ENCODE results near the gene TASL.

The TASL gene, protein sequence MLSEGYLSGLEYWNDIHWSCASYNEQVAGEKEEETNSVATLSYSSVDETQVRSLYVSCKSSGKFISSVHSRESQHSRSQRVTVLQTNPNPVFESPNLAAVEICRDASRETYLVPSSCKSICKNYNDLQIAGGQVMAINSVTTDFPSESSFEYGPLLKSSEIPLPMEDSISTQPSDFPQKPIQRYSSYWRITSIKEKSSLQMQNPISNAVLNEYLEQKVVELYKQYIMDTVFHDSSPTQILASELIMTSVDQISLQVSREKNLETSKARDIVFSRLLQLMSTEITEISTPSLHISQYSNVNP

DNA sequence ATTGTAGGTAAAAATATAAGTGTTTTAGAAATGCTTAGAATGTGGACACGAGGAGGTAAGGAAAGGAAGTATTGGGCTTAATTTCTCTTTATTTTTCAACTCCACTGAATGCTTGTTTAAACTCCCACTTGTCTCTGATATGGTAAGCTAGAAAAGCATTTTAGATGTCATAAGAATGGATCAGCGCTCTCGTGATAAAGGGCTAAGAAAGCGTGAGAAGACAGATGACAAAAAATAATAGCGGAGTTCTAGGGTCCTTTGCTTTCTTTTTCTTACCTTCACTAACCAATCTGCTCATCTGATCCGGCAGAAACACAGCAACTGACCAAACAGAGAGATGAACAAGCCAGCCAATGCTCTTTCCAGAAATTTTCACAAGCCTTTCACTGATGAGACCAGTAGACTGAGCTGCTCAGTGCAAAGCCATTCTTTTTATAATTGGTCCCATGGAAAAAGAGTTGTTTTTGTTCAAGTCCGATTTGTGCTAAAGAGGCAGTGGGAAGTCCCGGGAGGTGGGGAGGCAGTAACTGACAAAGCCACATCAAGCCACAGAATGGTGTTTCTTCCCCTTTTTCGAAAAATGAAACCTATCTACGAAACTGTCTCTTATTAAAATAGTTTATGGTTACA lies at the start of gene TASL:
TASL (minus strand) TSS at position 405 of the 630 bp plus-strand sequence. CDS start 17,411 bp downstream, outside the sequence.
- peak within 1 kb of the TSS; percentile 57 to 77 for H3K27ac ChIP-seq (ENCODE audit: low read depth in 2 of 2, low read length in 2 of 2)
- H3K4me3 ChIP-seq (ENCODE audit: low read length in 2 of 2), result peak within 1 kb of the TSS; percentile 55 to 71
- no peaks in the 10 kb centered on the region for H3K9me3 ChIP-seq (ENCODE audit: control insufficient read depth in 2 of 2, low read length in 2 of 2)
- no peaks in the 10 kb centered on the region for H3K36me3 ChIP-seq (ENCODE audit: control insufficient read depth in 2 of 2, insufficient read depth in 2 of 2, low read length in 2 of 2)
- H3K27me3 ChIP-seq (ENCODE audit: control insufficient read depth in 2 of 2, insufficient read depth in 2 of 2, low read length in 2 of 2), result no peaks in the 10 kb centered on the region
- no peaks in the 10 kb centered on the region for H3K4me1 ChIP-seq (ENCODE audit: control insufficient read depth in 2 of 2, insufficient read depth in 2 of 2, low read length in 2 of 2)
- H3K9ac ChIP-seq (ENCODE audit: low read depth in 1 of 2, low read length in 2 of 2), result no peak within 1 kb of the TSS

GRCh38 chrX:30626402-30626801 lies 48.8 kb upstream of the TASL start:
- Histone ChIP-seq H3K9me3 (ENCODE audit: control insufficient read depth in 2 of 2, low read length in 2 of 2) (peaks cover 3 to 8% of the 10 kb centered on the region in 2 donors), H3K9ac (ENCODE audit: low read depth in 1 of 2, low read length in 2 of 2) (no peak overlapping the region), H3K36me3 (ENCODE audit: control insufficient read depth in 2 of 2, insufficient read depth in 2 of 2, low read length in 2 of 2) (no peaks in the 10 kb centered on the region), H3K4me1 (ENCODE audit: control insufficient read depth in 2 of 2, insufficient read depth in 2 of 2, low read length in 2 of 2) (peaks cover 0 to 2% of the 10 kb centered on the region in 2 donors), H3K4me3 (ENCODE audit: low read length in 2 of 2) (no peak overlapping the region), H3K27me3 (ENCODE audit: control insufficient read depth in 2 of 2, insufficient read depth in 2 of 2, low read length in 2 of 2) (no peaks in the 10 kb centered on the region), H3K27ac (ENCODE audit: low read depth in 2 of 2, low read length in 2 of 2) (no peak overlapping the region)

- no peaks in the 10 kb centered on the region for H3K27me3 ChIP-seq (ENCODE audit: control insufficient read depth in 2 of 2, insufficient read depth in 2 of 2, low read length in 2 of 2)
- no peak overlapping the region for H3K4me3 ChIP-seq (ENCODE audit: low read length in 2 of 2)
- peaks cover 0 to under 1% of the 10 kb centered on the region in 2 donors for H3K4me1 ChIP-seq (ENCODE audit: control insufficient read depth in 2 of 2, insufficient read depth in 2 of 2, low read length in 2 of 2)
Observed at GRCh38 chrX:30622361-30622760, 44.8 kb upstream of the TASL start.

DNA sequence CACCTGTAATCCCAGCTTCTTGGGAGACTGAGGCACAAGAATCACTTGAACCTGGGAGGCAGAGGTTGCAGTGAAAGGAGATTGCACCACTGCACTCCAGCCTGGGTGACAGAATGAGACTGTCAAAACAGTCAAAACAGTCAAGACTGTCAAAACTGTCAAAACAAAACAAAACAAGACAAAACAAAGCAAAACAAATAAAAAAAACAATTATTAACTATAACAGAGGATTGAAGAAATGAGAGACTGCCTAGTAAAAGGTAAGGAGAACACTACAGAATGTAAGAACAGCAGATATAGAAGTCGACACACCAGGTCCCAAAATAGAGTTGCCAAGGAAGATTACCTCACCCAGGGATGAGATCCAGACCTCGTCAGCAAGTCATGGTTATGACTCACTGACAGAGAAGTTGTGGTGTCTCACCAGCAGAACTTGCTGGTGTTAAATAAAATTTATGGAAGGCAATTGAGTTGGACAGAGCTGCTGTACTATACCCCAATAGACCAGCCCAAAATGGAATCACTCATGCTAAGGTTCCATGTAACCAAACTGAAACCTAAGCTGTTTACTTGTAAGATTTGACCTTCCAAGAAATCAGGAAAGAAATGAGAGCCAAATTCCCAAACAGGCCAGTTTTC lies 43.5 kb upstream of the TASL start:
- no peaks in the 10 kb centered on the region for H3K4me1 ChIP-seq (ENCODE audit: control insufficient read depth in 2 of 2, insufficient read depth in 2 of 2, low read length in 2 of 2)
- H3K9me3 ChIP-seq (ENCODE audit: control insufficient read depth in 2 of 2, low read length in 2 of 2), result peaks cover 3 to 8% of the 10 kb centered on the region in 2 donors
- H3K27ac ChIP-seq (ENCODE audit: low read depth in 2 of 2, low read length in 2 of 2), result no peak overlapping the region
- H3K36me3 ChIP-seq (ENCODE audit: control insufficient read depth in 2 of 2, insufficient read depth in 2 of 2, low read length in 2 of 2), result no peaks in the 10 kb centered on the region
- no peak overlapping the region for H3K4me3 ChIP-seq (ENCODE audit: low read length in 2 of 2)
- no peak overlapping the region for H3K9ac ChIP-seq (ENCODE audit: low read depth in 1 of 2, low read length in 2 of 2)
- no peaks in the 10 kb centered on the region for H3K27me3 ChIP-seq (ENCODE audit: control insufficient read depth in 2 of 2, insufficient read depth in 2 of 2, low read length in 2 of 2)

More at GRCh38 chrX:30622361-30622760, 44.8 kb upstream of the TASL start:
- H3K9me3 ChIP-seq (ENCODE audit: control insufficient read depth in 2 of 2, low read length in 2 of 2), result peaks cover 3 to 8% of the 10 kb centered on the region in 2 donors
- no peak overlapping the region for H3K9ac ChIP-seq (ENCODE audit: low read depth in 1 of 2, low read length in 2 of 2)
- H3K36me3 ChIP-seq (ENCODE audit: control insufficient read depth in 2 of 2, insufficient read depth in 2 of 2, low read length in 2 of 2), result no peaks in the 10 kb centered on the region
- no peak overlapping the region for H3K27ac ChIP-seq (ENCODE audit: low read depth in 2 of 2, low read length in 2 of 2)

- Histone ChIP-seq H3K4me3 (ENCODE audit: low read length in 2 of 2) (no peak overlapping the region), H3K27ac (ENCODE audit: low read depth in 2 of 2, low read length in 2 of 2) (no peak overlapping the region), H3K9me3 (ENCODE audit: control insufficient read depth in 2 of 2, low read length in 2 of 2) (peaks cover 3 to 8% of the 10 kb centered on the region in 2 donors), H3K4me1 (ENCODE audit: control insufficient read depth in 2 of 2, insufficient read depth in 2 of 2, low read length in 2 of 2) (no peaks in the 10 kb centered on the region), H3K9ac (ENCODE audit: low read depth in 1 of 2, low read length in 2 of 2) (no peak overlapping the region), H3K27me3 (ENCODE audit: control insufficient read depth in 2 of 2, insufficient read depth in 2 of 2, low read length in 2 of 2) (no peaks in the 10 kb centered on the region), H3K36me3 (ENCODE audit: control insufficient read depth in 2 of 2, insufficient read depth in 2 of 2, low read length in 2 of 2) (no peaks in the 10 kb centered on the region)
Observed at GRCh38 chrX:30620125-30620524, 42.6 kb upstream of the TASL start.

GRCh38 chrX:30618160-30618765 lies 40.7 kb upstream of the TASL start:
- H3K9ac ChIP-seq (ENCODE audit: low read depth in 1 of 2, low read length in 2 of 2), result no peak overlapping the region
- H3K4me3 ChIP-seq (ENCODE audit: low read length in 2 of 2), result no peak overlapping the region
- peaks cover 3 to 8% of the 10 kb centered on the region in 2 donors for H3K9me3 ChIP-seq (ENCODE audit: control insufficient read depth in 2 of 2, low read length in 2 of 2)
- no peaks in the 10 kb centered on the region for H3K36me3 ChIP-seq (ENCODE audit: control insufficient read depth in 2 of 2, insufficient read depth in 2 of 2, low read length in 2 of 2)
- no peaks in the 10 kb centered on the region for H3K27me3 ChIP-seq (ENCODE audit: control insufficient read depth in 2 of 2, insufficient read depth in 2 of 2, low read length in 2 of 2)
- no peaks in the 10 kb centered on the region for H3K4me1 ChIP-seq (ENCODE audit: control insufficient read depth in 2 of 2, insufficient read depth in 2 of 2, low read length in 2 of 2)
- H3K27ac ChIP-seq (ENCODE audit: low read depth in 2 of 2, low read length in 2 of 2), result no peak overlapping the region

- Histone ChIP-seq H3K27ac (ENCODE audit: low read depth in 2 of 2, low read length in 2 of 2) (no peak overlapping the region), H3K27me3 (ENCODE audit: control insufficient read depth in 2 of 2, insufficient read depth in 2 of 2, low read length in 2 of 2) (no peaks in the 10 kb centered on the region), H3K4me1 (ENCODE audit: control insufficient read depth in 2 of 2, insufficient read depth in 2 of 2, low read length in 2 of 2) (no peaks in the 10 kb centered on the region), H3K9ac (ENCODE audit: low read depth in 1 of 2, low read length in 2 of 2) (no peak overlapping the region), H3K9me3 (ENCODE audit: control insufficient read depth in 2 of 2, low read length in 2 of 2) (no peaks in the 10 kb centered on the region), H3K4me3 (ENCODE audit: low read length in 2 of 2) (no peak overlapping the region), H3K36me3 (ENCODE audit: control insufficient read depth in 2 of 2, insufficient read depth in 2 of 2, low read length in 2 of 2) (no peaks in the 10 kb centered on the region)
Observed at GRCh38 chrX:30615229-30615628, 37.7 kb upstream of the TASL start.

- no peak overlapping the region for H3K4me3 ChIP-seq (ENCODE audit: low read length in 2 of 2)
- no peak overlapping the region for H3K27ac ChIP-seq (ENCODE audit: low read depth in 2 of 2, low read length in 2 of 2)
- no peak overlapping the region for H3K9ac ChIP-seq (ENCODE audit: low read depth in 1 of 2, low read length in 2 of 2)
- no peaks in the 10 kb centered on the region for H3K36me3 ChIP-seq (ENCODE audit: control insufficient read depth in 2 of 2, insufficient read depth in 2 of 2, low read length in 2 of 2)
- H3K9me3 ChIP-seq (ENCODE audit: control insufficient read depth in 2 of 2, low read length in 2 of 2), result no peaks in the 10 kb centered on the region
- no peaks in the 10 kb centered on the region for H3K27me3 ChIP-seq (ENCODE audit: control insufficient read depth in 2 of 2, insufficient read depth in 2 of 2, low read length in 2 of 2)
- H3K4me1 ChIP-seq (ENCODE audit: control insufficient read depth in 2 of 2, insufficient read depth in 2 of 2, low read length in 2 of 2), result no peaks in the 10 kb centered on the region
Observed at GRCh38 chrX:30613721-30614120, 36.2 kb upstream of the TASL start.

- Histone ChIP-seq H3K9ac (ENCODE audit: low read depth in 1 of 2, low read length in 2 of 2) (no peak overlapping the region), H3K36me3 (ENCODE audit: control insufficient read depth in 2 of 2, insufficient read depth in 2 of 2, low read length in 2 of 2) (no peaks in the 10 kb centered on the region), H3K9me3 (ENCODE audit: control insufficient read depth in 2 of 2, low read length in 2 of 2) (no peaks in the 10 kb centered on the region), H3K4me3 (ENCODE audit: low read length in 2 of 2) (no peak overlapping the region), H3K27me3 (ENCODE audit: control insufficient read depth in 2 of 2, insufficient read depth in 2 of 2, low read length in 2 of 2) (no peaks in the 10 kb centered on the region), H3K27ac (ENCODE audit: low read depth in 2 of 2, low read length in 2 of 2) (no peak overlapping the region), H3K4me1 (ENCODE audit: control insufficient read depth in 2 of 2, insufficient read depth in 2 of 2, low read length in 2 of 2) (no peaks in the 10 kb centered on the region)
Observed at GRCh38 chrX:30612250-30612655, 34.7 kb upstream of the TASL start.

DNA sequence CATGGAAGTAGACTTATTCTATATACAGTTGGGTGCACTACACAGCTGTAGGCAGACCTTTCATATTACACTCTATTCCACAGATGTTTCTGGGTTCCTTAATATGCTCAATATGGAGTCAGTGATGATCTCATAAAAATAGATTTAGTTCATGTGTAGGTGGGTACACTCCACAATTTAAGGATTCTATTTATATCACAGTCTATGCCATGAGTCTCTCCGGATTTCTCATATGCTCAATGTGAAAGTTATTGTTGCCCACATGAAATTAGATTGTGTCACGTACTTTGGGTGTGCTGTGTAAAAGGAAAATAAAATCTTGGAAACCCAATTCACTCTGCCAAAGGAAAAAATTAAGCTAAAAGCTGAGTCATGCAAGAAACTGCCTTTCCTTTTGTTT lies 32.5 kb upstream of the TASL start:
- H3K27ac ChIP-seq (ENCODE audit: low read depth in 2 of 2, low read length in 2 of 2), result no peak overlapping the region
- H3K4me3 ChIP-seq (ENCODE audit: low read length in 2 of 2), result no peak overlapping the region
- no peaks in the 10 kb centered on the region for H3K4me1 ChIP-seq (ENCODE audit: control insufficient read depth in 2 of 2, insufficient read depth in 2 of 2, low read length in 2 of 2)
- H3K9me3 ChIP-seq (ENCODE audit: control insufficient read depth in 2 of 2, low read length in 2 of 2), result no peaks in the 10 kb centered on the region
- no peaks in the 10 kb centered on the region for H3K27me3 ChIP-seq (ENCODE audit: control insufficient read depth in 2 of 2, insufficient read depth in 2 of 2, low read length in 2 of 2)
- H3K9ac ChIP-seq (ENCODE audit: low read depth in 1 of 2, low read length in 2 of 2), result no peak overlapping the region
- no peaks in the 10 kb centered on the region for H3K36me3 ChIP-seq (ENCODE audit: control insufficient read depth in 2 of 2, insufficient read depth in 2 of 2, low read length in 2 of 2)
